K562 (cell line): ENCODE results near the gene ATP6V1F. TPM values are rescaled to one million over a fixed set of nuclear protein-coding genes. Genes with fewer than 3 reads are reported as not detected.

Experiments used
- ATAC-seq: fragments of 200-7000 bp; cut with Tn5 transposase; 3 replicates; pipeline ENCODE4 v1.9.1; 2020; ENCODE audit warnings: moderate library complexity
- BruUV-seq: library from RNA; stranded (reverse); fragments of 400-500 nt; replicated peaks from 2 replicates; lab custom pipeline; 2021; lab: Mats Ljungman, UMichigan
- CTCF ChIA-PET: fragments of 300-600 bp; formaldehyde crosslinking; extraction: SDS; loops from one replicate; lab custom pipeline; 2021; ENCODE audit warnings: low intra/inter-chr PET ratio; lab: Yijun Ruan, JAX
- POLR2A ChIA-PET: fragments of 300-600, 350-650 bp; sonication (Branson Sonifier 250); formaldehyde crosslinking; extraction: SDS; loops from one replicate; lab custom pipeline; 2021; ENCODE audit warnings: antibody characterized with exemption, inconsistent platforms; lab: Yijun Ruan, JAX
- DNase-seq, 4 experiments: peaks; one replicate each; pipeline versions ENCODE4 v3.0.0 to v3.0.0-alpha.2; 2011 to 2018; ENCODE audit warnings: low spot score in 3 of 4, mixed read lengths in 3 of 4; ENCODE audit errors: extremely low read depth in 1 of 4
- FAIRE-seq: peaks from 2 replicates; lab custom pipeline; 2011; peaks lifted over from hg19 to GRCh38; lab: Jason Lieb, UNC
- H2AFZ ChIP-seq: 2 replicates; pipeline ENCODE4 v1.6.0; 2011; ENCODE audit warnings: low read depth, low read length, control low read depth, inconsistent platforms
- H3K27ac ChIP-seq: fragments of 200-600 bp; 3 replicates; pipeline ENCODE4 v1.8.0; 2011; ENCODE audit warnings: low read depth, mild to moderate bottlenecking, control low read depth, inconsistent platforms, low read length, moderate library complexity, mixed read lengths; ENCODE audit errors: extremely low read depth
- H3K27me3 ChIP-seq, 2 experiments: fragments of 300-600 bp in 1 of 2; 2 replicates in 1 of 2; 3 replicates in 1 of 2; pipeline versions ENCODE4 v1.6.0 to v1.8.0; 2011; ENCODE audit warnings: inconsistent platforms in 2 of 2, low read length in 2 of 2, mild to moderate bottlenecking in 1 of 2, mixed read lengths in 1 of 2, moderate library complexity in 1 of 2; ENCODE audit not compliant: control insufficient read depth in 2 of 2, insufficient read depth in 2 of 2
- H3K36me3 ChIP-seq: fragments of 300-600 bp; 3 replicates; pipeline ENCODE4 v1.8.0; 2011; ENCODE audit warnings: mild to moderate bottlenecking, low read length, inconsistent platforms; ENCODE audit not compliant: control insufficient read depth, insufficient read depth
- H3K4me1 ChIP-seq, 2 experiments: fragments of 200-600 bp in 1 of 2; replicated peaks in 1 of 2; 2 replicates in 1 of 2; 3 replicates in 1 of 2; pipeline versions ENCODE4 v1.5.1 to v1.8.0; 2011; ENCODE audit warnings: inconsistent platforms in 2 of 2, low read length in 2 of 2, mild to moderate bottlenecking in 1 of 2, mixed read lengths in 1 of 2, moderate library complexity in 1 of 2; ENCODE audit not compliant: control insufficient read depth in 2 of 2, insufficient read depth in 2 of 2
- H3K4me2 ChIP-seq: 2 replicates; pipeline ENCODE4 v1.6.1; 2011; ENCODE audit warnings: low read length, control low read depth, inconsistent platforms, mixed read lengths; ENCODE audit not compliant: insufficient read depth
- H3K4me3 ChIP-seq: fragments of 200-600 bp; sonication (generic), shearing (Covaris generic); 2 replicates; pipeline ENCODE4 v1.5.1; 2016; ENCODE audit warnings: control low read depth, inconsistent platforms
- H3K79me2 ChIP-seq: fragments of 200-600 bp; 3 replicates; pipeline ENCODE4 v1.8.0; 2011; ENCODE audit warnings: low read length, inconsistent platforms; ENCODE audit not compliant: control insufficient read depth, insufficient read depth
- H3K9ac ChIP-seq, 2 experiments: 2 replicates each; pipeline versions ENCODE4 v1.6.0 to v1.6.1; 2011; ENCODE audit warnings: low read depth in 2 of 2, low read length in 2 of 2, control low read depth in 1 of 2, inconsistent platforms in 1 of 2, mild to moderate bottlenecking in 1 of 2, mixed read lengths in 1 of 2; ENCODE audit not compliant: insufficient read depth in 1 of 2
- H3K9me1 ChIP-seq: one replicate; pipeline ENCODE4 v1.6.0; 2011; ENCODE audit warnings: inconsistent platforms, mild to moderate bottlenecking, low read length, moderate library complexity; ENCODE audit not compliant: control insufficient read depth, insufficient read depth
- H3K9me3 ChIP-seq: replicated peaks from 2 replicates; pipeline ENCODE4 v1.5.1; 2011; ENCODE audit warnings: low read depth, low read length, inconsistent platforms; ENCODE audit not compliant: control insufficient read depth, insufficient read depth
- H4K20me1 ChIP-seq: replicated peaks from 2 replicates; pipeline ENCODE4 v1.6.1; 2011; ENCODE audit warnings: low read length, inconsistent platforms, mixed read lengths; ENCODE audit not compliant: control insufficient read depth, insufficient read depth
- BDP1 ChIP-seq: IDR thresholded peaks from 3 replicates; pipeline ENCODE4 v1.6.1; 2011; ENCODE audit not compliant: insufficient read length, insufficient read depth
- CBFB ChIP-seq: sonication (generic); formaldehyde crosslinking; IDR thresholded peaks from 2 replicates; pipeline ENCODE4 v1.4.0; 2020; ENCODE audit warnings: mild to moderate bottlenecking, missing genetic modification reagents
- ELF2 ChIP-seq: fragments of 250-450 bp; sonication (Bioruptor Pico); IDR thresholded peaks from 2 replicates; pipeline ENCODE4 v1.5.0; 2021; ENCODE audit warnings: mild to moderate bottlenecking
- PHF8 ChIP-seq: fragments of 200-600 bp; sonication (generic); IDR thresholded peaks from 2 replicates; pipeline ENCODE4 v1.6.1; 2012; ENCODE audit warnings: mixed run types, mild to moderate bottlenecking, inconsistent platforms, low read length, moderate library complexity, borderline replicate concordance
- RB1 ChIP-seq: fragments of 450-650 bp; IDR thresholded peaks from 2 replicates; pipeline ENCODE4 v1.6.1; 2017; ENCODE audit warnings: low read depth, mild to moderate bottlenecking
- THAP7 ChIP-seq: fragments of 250-450 bp; sonication (Bioruptor Pico); IDR thresholded peaks from 2 replicates; pipeline ENCODE4 v1.5.0; 2021
- ZBTB7A ChIP-seq: IDR thresholded peaks from 2 replicates; pipeline ENCODE4 v1.6.1; 2011; ENCODE audit warnings: low read depth, mild to moderate bottlenecking, low read length, moderate library complexity, borderline replicate concordance; ENCODE audit not compliant: control insufficient read depth
- ZNF764 ChIP-seq: fragments of 250-450 bp; sonication (Bioruptor Pico); IDR thresholded peaks from 2 replicates; pipeline ENCODE4 v1.4.0; 2020; ENCODE audit warnings: low read depth, mild to moderate bottlenecking, moderate library complexity
- WGBS: fragments of 100-300 bp; shearing (Covaris generic); methylation state at CpG from one replicate; pipeline ENCODE4 v1.1.6; 2016; ENCODE audit warnings: low coverage, mixed read lengths; ENCODE audit not compliant: insufficient coverage; ENCODE audit errors: missing lambda C conversion rate; 5-methylcytosine and 5-hydroxymethylcytosine counted together
- in situ Hi-C: fragments of 300-500 bp; cut with MboI; formaldehyde crosslinking; loops from 4 replicates; pipeline ENCODE4 v1.15.0; 2018; ENCODE audit warnings: inconsistent platforms, mixed read lengths
- intact Hi-C: fragments of 100-400 bp; cut with micrococcal nuclease; formaldehyde crosslinking; loops from 2 replicates; pipeline ENCODE4 v1.14.2; 2022
- polyA plus RNA-seq, 8 experiments: library from polyadenylated mRNA; depleted of rRNA in 4 of 8; stranded (reverse) in 5 of 8; unstranded in 3 of 8; fragments of >200 nt; fragmentation: Nextera tagmentation in 2 of 8; fragmentation: Illumina TruSeq in 1 of 8; extraction: Ambion mirVana in 2 of 8; extraction: Trizol in 1 of 8; gene quantifications; 2 replicates each; pipeline versions ENCODE4 v1.2.1 to v1.2.3, GENCODE V29; 2011 to 2014; ENCODE audit warnings: inconsistent platforms in 1 of 8, missing spikeins in 1 of 8
- total RNA-seq, 7 experiments: library from RNA; depleted of rRNA in 6 of 7; stranded (reverse); fragments of >200 nt in 6 of 7; fragmentation: Illumina TruSeq in 2 of 7; extraction: Trizol in 2 of 7; gene quantifications; 2 replicates each; pipeline versions ENCODE4 v1.2.1 to v1.2.3, GENCODE V29; 2011 to 2021; ENCODE audit warnings: low replicate concordance in 1 of 7
- TF ChIP-seq, protein P1 (sequence below): fragments of 450-650 bp; formaldehyde crosslinking; IDR thresholded peaks from 2 replicates; pipeline ENCODE4 v1.4.0; 2020; ENCODE audit warnings: mild to moderate bottlenecking, moderate library complexity

The ATP6V1F gene
- total and polyA plus RNA-seq, 9 of the 15 experiments (the other 6 are each of a cell fraction or from before 2014, with no cell fraction given) = 206 to 1,123 (median 542) TPM

GRCh38 chr7:128911423-128912031, 48.9 kb downstream of the ATP6V1F start:
- POLR2A ChIA-PET = interaction anchor here (0.6 to 2.3 kb wide), 5 partner anchors 8 to 17 kb away, joined by 3 to 10 read pairs (median 5); no protein-coding TSS in a partner anchor
- intact Hi-C loops = no loop called here

More at GRCh38 chr7:128911423-128912031, 48.9 kb downstream of the ATP6V1F start:
- peak; percentile 22; the same call in 2 of the 3 replicates for ATAC-seq
- Histone ChIP-seq H3K4me3 (no peak overlapping the region), H3K4me2 (no peak overlapping the region), H3K4me1 (peaks cover 0 to 42% of the 10 kb centered on the region in 2 experiments; a peak in 2 of 5 replicates), H3K27ac (no peak overlapping the region), H3K36me3 (no peaks in the 10 kb centered on the region), H3K9ac (peak overlapping the region in 1 of 2 experiments; percentile 80; a peak in 2 of 4 replicates), H4K20me1 (peaks cover 11% of the 10 kb centered on the region; the same call in 1 of the 2 replicates), H3K9me1 (no peaks in the 10 kb centered on the region), H3K9me3 (no peaks in the 10 kb centered on the region), H2AFZ (peak overlapping the region; percentile 47), H3K79me2 (no peaks in the 10 kb centered on the region), H3K27me3 (peaks cover 56 to 82% of the 10 kb centered on the region in 2 experiments)
- DNase-seq = no peak
- TF ChIP-seq THAP7 (CRISPR knock-in tag) (no peak), ZNF764 (CRISPR knock-in tag) (no peak), ZBTB7A (no peak), CBFB (CRISPR knock-in tag) (0 out of 2 replicates have a peak, but pooled peaks have one; percentile 25), PHF8 (0 out of 2 replicates have a peak, but pooled peaks have one; percentile 8), ELF2 (no peak), RB1 (peak; percentile 11; the same call in 1 of the 2 replicates), BDP1 (no peak)
- TF ChIP-seq, protein P1, sequence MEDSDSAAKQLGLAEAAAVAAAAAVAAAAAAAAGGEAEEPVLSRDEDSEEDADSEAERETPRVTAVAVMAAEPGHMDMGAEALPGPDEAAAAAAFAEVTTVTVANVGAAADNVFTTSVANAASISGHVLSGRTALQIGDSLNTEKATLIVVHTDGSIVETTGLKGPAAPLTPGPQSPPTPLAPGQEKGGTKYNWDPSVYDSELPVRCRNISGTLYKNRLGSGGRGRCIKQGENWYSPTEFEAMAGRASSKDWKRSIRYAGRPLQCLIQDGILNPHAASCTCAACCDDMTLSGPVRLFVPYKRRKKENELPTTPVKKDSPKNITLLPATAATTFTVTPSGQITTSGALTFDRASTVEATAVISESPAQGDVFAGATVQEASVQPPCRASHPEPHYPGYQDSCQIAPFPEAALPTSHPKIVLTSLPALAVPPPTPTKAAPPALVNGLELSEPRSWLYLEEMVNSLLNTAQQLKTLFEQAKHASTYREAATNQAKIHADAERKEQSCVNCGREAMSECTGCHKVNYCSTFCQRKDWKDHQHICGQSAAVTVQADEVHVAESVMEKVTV (CRISPR knock-in tag) = no peak
- in situ Hi-C loops = loop anchor here (5.0 kb wide), 1 partner anchor 54 kb away; no protein-coding TSS in a partner anchor
- BruUV-seq = no TSS peak
- no peak for FAIRE-seq
- 9% methylated on average over 8 of the region's 8 CpGs for WGBS
- CTCF ChIA-PET = no interaction called here
